T-helper 22 cell (primary cell): Measurements from ENCODE around the gene CAMKK2.
"Not testable (repeated sequence)": the region's sequence is repeated elsewhere in the genome, so short reads cannot be mapped to it uniquely, and the experiment has no call there.

Source experiments
- DNase-seq: peaks from one replicate; pipeline ENCODE4 v3.0.0-alpha.2; 2020; ENCODE audit warnings: low read depth

The CAMKK2 gene

GRCh38 chr12:121223292-121224285 is 72.9 kb downstream of the CAMKK2 start:
- DNase-seq, result no peak

- DNase-seq, result no peak
Observed at GRCh38 chr12:121222847-121223246, 73.7 kb downstream of the CAMKK2 start.

GRCh38 chr12:121219353-121219986 is 77.0 kb downstream of the CAMKK2 start:
- no peak for DNase-seq

- DNase-seq, result no peak
Observed at GRCh38 chr12:121218588-121219352, 77.7 kb downstream of the CAMKK2 start.

- DNase-seq, result no peak
Observed at GRCh38 chr12:121217761-121218160, 78.7 kb downstream of the CAMKK2 start.

GRCh38 chr12:121217063-121217462 is 79.4 kb downstream of the CAMKK2 start:
- no peak for DNase-seq

GRCh38 chr12:121216102-121216501 is 80.4 kb downstream of the CAMKK2 start:
- no peak for DNase-seq

- no peak for DNase-seq
Observed at GRCh38 chr12:121214855-121215745, 81.4 kb downstream of the CAMKK2 start.

GRCh38 chr12:121214166-121214777 is 82.2 kb downstream of the CAMKK2 start:
- DNase-seq, result no peak

- no peak for DNase-seq
Observed at GRCh38 chr12:121212875-121213274, 83.6 kb downstream of the CAMKK2 start.

GRCh38 chr12:121209624-121210572 is 86.6 kb downstream of the CAMKK2 start, which contains the start of gene P2RX4:
P2RX4 (plus strand) TSS chr12:121210129; CDS start chr12:121210165, 36 bp downstream.
- DNase-seq, result peak; percentile 84

GRCh38 chr12:121209221-121209620 is 87.3 kb downstream of the CAMKK2 start:
- DNase-seq, result no peak

- DNase-seq, result not testable (repeated sequence)
Observed at GRCh38 chr12:121208571-121208970, 87.9 kb downstream of the CAMKK2 start.

- DNase-seq, result no peak
Observed at GRCh38 chr12:121205491-121205890, 91.0 kb downstream of the CAMKK2 start.

- no peak for DNase-seq
Observed at GRCh38 chr12:121203482-121203881, 93.0 kb downstream of the CAMKK2 start.

- no peak for DNase-seq
Observed at GRCh38 chr12:121202407-121203355, 93.8 kb downstream of the CAMKK2 start.

GRCh38 chr12:121201140-121201539 is 95.4 kb downstream of the CAMKK2 start:
- DNase-seq, result not testable (repeated sequence)

GRCh38 chr12:121198949-121199348 is 97.6 kb downstream of the CAMKK2 start:
- no peak for DNase-seq
